Measurements from ENCODE around the gene RYR2.
"Not testable (repeated sequence)": the region's sequence is repeated elsewhere in the genome, so short reads cannot be mapped to it uniquely, and the experiment has no call there.

Gene RYR2

DNA sequence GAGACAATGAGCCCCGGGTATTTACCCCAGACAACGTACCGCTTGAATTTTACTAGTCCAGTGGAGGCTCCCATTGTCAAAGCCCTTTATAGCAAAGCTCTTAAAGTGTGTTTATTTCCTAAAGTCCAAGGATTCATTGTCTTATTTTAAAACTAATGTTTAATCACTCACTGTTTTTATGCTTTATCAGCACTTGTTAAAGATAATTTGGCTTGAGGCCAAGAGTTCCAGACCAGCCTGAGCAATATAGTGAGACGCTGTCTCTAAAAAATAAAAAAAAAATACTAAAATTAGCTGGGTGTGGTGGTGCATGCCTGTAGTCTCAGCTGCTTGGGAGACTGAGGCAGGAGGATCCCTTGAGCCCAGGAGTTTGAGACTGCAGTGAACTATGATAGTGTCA lies 202.8 kb downstream of the RYR2 start:
- no peak for DNase-seq (ENCODE audit: insufficient read length, low spot score)
- FAIRE-seq, result no peak

DNA sequence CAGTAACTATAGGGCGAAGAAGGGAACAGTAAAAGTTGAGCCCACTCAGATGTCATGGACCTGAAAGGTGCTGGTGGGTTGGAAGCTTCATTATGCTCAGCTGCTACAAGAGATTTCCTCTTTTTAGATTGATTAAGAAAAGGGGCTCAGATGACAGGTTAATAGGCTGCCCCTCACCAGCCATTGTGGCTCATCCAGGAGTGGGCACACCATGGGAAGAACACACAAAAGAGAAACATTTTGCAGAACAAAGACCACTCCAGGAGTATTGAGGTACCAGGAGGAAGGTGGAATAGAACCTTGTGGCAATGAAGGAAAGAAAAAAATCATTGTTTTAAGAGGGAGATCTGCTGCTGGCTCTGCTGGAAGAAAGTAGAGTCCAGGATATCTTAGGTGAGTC lies 205.5 kb downstream of the RYR2 start:
- no peak for DNase-seq (ENCODE audit: insufficient read length, low spot score)
- FAIRE-seq, result no peak

DNA sequence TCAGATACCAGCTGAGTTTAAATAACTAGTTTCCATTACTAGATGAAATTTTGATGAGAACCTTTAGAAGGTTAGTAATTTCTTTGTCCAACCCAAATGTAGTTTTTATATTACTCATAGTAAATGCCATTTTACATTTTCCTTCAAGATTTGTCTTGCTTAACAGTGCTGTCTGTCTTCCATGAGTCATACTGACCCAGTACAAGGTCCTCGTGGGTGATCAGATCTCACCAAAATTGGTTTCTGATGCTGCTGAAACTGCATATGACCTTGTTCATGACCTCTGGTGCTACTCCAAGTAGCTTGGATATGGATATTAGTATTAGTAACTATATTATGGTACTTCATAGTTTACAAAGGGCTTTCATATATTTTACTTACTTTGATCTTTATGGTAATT lies 207.1 kb downstream of the RYR2 start:
- DNase-seq (ENCODE audit: insufficient read length, low spot score) (no peak), FAIRE-seq (no peak)

DNA sequence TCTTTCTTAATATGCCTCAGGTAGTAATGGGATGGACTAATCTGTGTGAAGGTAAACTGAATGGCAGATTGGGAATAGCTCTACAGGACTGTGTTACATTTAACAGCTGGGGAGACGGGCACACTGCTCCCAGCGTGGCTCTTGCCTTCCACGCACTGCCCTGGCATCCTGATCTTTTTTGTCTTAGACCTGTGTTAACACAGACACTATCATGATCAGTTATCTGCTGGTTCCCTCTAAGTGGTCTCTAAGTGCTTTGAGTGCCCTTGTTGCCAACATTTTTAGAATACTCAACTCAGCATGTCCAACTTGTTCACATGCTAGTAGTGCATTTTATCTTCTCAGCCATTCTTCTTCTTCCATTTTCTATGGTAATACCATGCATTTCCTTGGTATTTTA lies 208.1 kb downstream of the RYR2 start:
- DNase-seq (ENCODE audit: insufficient read length, low spot score) (no peak), FAIRE-seq (no peak)

- FAIRE-seq (no peak), DNase-seq (ENCODE audit: insufficient read length, low spot score) (no peak)
These were observed 213.1 kb downstream of the RYR2 start for GRCh38 chr1:237255071-237255470.

DNA sequence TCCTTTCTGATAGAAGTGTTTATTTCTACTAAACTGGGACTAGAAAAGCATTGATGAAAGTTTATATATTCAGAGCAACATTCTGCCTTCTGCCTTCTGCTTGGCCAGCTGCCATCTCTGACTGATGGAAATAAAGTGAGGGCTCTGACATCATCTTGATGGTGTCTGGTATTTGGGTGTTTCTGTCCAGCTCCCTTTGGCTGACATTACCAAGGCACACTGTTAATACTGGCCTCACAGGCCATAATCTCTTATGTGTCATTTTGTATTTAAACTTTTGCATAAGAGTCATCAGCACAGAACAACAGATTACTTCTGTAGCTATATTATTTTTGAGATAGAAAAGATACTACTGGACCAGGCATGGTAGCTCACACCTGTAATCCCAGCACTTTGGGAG lies 216.9 kb downstream of the RYR2 start:
- FAIRE-seq (no peak), DNase-seq (ENCODE audit: insufficient read length, low spot score) (no peak)

- DNase-seq (ENCODE audit: insufficient read length, low spot score) (no peak), FAIRE-seq (no peak)
These were observed 219.2 kb downstream of the RYR2 start for GRCh38 chr1:237261198-237261597.

- no peak for FAIRE-seq
- DNase-seq (ENCODE audit: insufficient read length, low spot score), result no peak
These were observed 225.8 kb downstream of the RYR2 start for GRCh38 chr1:237267743-237268142.

GRCh38 chr1:237269938-237270337 lies 228.0 kb downstream of the RYR2 start:
- FAIRE-seq (no peak), DNase-seq (ENCODE audit: insufficient read length, low spot score) (no peak)

DNA sequence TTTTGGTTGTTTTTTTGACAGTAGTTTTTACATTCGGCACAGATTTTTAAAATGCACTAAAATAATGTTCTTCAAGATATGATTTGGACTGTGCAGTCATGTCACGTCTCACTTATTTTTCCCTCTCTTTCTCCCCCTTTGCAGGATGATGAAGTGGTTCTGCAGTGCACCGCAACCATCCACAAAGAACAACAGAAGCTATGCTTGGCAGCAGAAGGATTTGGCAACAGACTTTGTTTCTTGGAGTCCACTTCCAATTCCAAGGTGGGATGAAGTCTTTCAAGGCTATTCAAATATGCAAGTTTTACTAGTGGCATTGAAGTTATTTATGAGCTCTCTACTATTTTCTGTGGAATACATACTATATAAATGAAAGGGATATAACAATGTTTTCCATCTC lies 228.4 kb downstream of the RYR2 start:
- FAIRE-seq (no peak), DNase-seq (ENCODE audit: insufficient read length, low spot score) (no peak)

- not testable (repeated sequence) for FAIRE-seq; DNase-seq (ENCODE audit: insufficient read length, low spot score)
These were observed 236.0 kb downstream of the RYR2 start for GRCh38 chr1:237277994-237278393.

GRCh38 chr1:237279629-237280028 lies 237.6 kb downstream of the RYR2 start:
- FAIRE-seq (no peak), DNase-seq (ENCODE audit: insufficient read length, low spot score) (no peak)

- FAIRE-seq, result no peak
- no peak for DNase-seq (ENCODE audit: insufficient read length, low spot score)
These were observed 239.5 kb downstream of the RYR2 start for GRCh38 chr1:237281481-237281880.

DNA sequence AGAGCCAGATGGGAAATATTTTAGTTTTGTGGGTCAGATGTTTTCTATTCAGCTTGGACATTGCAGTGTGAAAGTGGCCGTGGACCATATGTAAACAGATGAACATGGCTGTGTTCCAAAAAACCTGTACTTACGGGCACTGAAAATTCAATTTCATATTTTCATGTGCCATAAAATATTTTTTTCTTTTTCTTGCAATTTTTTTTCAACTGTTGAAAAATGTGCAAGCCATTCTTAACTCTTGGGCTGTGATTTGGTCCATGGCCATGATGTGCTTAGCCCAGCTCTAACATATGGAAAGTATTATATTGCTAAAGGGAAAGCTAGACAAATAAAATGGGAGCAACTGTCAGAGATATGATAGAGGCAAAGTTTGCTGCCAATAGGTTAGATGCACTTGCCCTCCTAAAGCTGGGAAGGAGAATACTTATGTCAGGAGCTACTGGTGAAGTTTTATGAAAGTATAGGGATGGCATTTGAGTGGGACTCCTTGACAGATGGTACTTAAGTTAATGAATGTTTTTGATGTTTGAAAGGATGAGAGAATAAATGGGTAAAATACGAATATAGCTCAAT lies 240.3 kb downstream of the RYR2 start:
- no peak for DNase-seq (ENCODE audit: insufficient read length, low spot score)
- no peak for FAIRE-seq

DNA sequence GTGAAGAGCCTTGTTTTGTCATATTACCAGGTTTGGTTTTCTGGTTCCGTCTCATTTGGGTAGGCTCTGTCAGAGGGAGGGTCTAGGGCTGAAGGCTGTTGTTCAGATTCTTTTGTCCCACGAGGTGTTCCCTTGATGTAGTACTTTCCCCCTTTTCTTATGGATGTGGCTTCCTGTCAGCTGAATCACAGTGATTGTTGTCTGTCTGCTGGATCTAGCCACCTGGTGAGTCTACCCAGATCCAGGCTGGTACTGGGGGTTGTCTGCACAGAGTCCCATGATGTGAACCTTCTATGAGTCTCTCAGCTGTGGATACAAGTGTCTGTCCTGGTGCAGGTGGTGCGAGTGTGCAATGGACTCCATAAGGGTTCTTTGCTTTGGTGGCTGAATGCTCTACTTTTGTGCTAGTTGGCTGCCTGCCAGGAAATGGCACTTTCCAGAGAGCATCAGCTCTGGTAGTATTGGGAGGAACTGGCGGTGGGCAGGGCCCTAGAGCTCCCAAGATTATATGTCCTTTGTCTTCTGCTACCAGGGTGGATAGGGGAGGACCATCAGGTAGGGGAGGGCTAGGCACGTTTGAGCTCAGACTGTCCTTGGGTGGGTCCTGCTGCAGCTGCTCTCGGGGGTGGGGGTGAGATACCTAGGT lies 246.0 kb downstream of the RYR2 start:
- no peak for DNase-seq (ENCODE audit: insufficient read length, low spot score)
- FAIRE-seq, result no peak

DNA sequence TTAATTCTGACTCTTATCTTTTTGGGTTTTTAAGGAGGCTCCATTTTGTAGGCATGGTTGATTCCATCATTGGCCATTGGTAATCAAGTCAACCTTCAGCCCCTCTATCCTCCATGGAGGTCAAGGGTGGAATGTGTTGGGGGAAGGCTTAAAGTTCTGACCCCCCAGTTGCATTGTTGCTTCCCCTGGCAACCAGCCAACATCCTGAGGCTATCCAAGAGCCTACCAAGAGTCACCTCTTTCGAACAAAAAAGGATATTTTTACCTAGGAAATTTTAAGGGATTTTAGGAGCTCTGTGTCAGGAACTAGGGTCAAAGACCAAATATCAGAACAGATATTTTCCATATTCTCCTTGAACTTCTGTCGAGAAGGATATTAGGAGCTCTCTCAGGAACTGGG lies 251.8 kb downstream of the RYR2 start:
- FAIRE-seq, result no peak
- no peak for DNase-seq (ENCODE audit: insufficient read length, low spot score)

DNA sequence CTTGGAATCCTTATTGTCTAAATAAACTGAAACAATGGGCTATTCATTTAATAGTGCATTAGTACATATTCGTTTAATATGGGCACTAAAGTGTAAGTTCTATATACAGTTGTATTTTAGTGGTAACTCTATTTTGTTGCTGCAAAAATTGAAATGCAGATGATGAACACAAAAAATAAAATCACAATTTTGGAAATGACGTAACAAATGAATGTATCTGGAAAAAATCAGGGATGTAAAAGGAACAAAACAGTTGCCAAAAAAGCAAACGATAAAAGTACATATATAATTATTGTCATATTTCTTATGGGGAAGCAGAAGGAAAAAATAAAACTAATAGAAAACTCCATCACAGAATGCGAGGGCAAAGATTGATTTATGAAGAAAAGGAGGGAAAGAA lies 254.9 kb downstream of the RYR2 start:
- no peak for FAIRE-seq

GRCh38 chr1:237300642-237301041 lies 258.7 kb downstream of the RYR2 start:
- FAIRE-seq, result no peak
- no peak for DNase-seq (ENCODE audit: insufficient read length, low spot score)

More for the DNA sequence above, 254.9 kb downstream of the RYR2 start:
- DNase-seq (ENCODE audit: insufficient read length, low spot score), result no peak

DNA sequence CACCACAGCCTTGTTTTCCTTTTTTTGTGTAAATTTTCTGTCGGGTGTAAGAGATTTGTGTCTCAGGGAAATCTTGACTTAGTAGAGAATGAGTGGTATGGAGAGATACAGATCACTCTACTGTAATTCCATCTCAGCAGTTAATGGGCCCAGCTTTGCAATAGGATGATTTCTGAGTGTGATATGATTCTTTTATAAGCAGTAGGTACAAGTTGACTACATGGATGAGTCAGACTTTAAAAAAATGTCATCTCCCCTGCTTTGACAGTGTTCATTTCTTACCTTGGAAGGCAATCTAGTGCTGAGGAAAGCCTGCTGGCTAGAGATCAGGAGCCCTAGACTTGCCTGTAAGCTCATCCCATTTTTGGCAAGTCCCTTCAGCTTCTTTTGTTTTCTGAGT lies 261.9 kb downstream of the RYR2 start:
- DNase-seq (ENCODE audit: insufficient read length, low spot score) (no peak), FAIRE-seq (no peak)

- DNase-seq (ENCODE audit: insufficient read length, low spot score) (no peak), FAIRE-seq (no peak)
These were observed 264.7 kb downstream of the RYR2 start for GRCh38 chr1:237306726-237307125.

DNA sequence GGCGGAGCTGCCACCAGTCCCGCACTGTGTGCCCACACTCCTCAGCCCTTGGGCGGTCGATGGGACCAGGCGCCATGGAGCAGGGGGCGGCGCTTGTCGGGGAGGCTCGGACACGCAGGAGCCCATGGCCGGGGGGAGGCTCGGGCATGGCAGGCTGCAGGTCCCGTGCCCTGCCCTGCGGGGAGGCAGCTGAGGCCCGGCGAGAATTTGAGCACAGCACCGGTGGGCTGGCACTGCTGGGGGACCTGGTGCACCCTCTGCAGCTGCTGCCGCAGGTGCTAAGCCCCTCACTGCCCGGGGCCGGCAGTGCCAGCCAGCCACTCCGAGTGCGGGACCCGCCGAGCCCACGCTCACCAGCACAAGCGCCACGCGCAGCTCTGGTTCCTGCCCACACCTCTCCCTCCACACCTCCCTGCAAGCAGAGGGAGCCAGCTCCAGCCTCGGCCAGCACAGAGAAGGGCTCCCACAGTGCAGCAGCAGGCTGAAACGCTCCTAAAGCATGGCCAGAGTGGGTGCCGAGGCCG lies 267.7 kb downstream of the RYR2 start:
- FAIRE-seq, result no peak
- no peak for DNase-seq (ENCODE audit: insufficient read length, low spot score)

GRCh38 chr1:237316352-237316751 lies 274.4 kb downstream of the RYR2 start:
- DNase-seq (ENCODE audit: insufficient read length, low spot score) (no peak), FAIRE-seq (no peak)

DNA sequence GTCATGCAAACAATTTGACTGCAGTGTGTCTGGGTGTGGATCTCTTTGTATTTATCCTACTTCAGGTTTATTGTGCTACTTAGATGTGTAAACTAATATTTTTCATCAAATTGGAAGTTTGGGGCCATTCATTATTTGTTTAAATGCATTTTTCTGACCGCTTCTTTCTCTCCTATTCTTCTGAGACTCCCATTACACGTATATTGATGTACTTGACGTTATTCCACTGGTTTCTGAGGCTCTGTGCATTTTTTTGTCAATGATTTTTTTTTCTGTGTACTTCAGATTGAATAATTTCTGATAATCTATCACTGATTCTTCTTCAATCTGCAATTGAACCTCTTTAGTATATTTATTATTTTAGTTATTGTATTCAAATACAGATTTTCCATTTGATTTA lies 276.8 kb downstream of the RYR2 start:
- DNase-seq (ENCODE audit: insufficient read length, low spot score), result no peak
- no peak for FAIRE-seq
